ENCODE data around the gene TNIK. TPM values are rescaled to one million over a fixed set of nuclear protein-coding genes. Genes with fewer than 3 reads are reported as not detected.

TNIK gene
- total and polyA plus RNA-seq, 2 of the 4 experiments (the other 2 are of a cell fraction) = 3.4 to 6.3 TPM

GRCh38 chr3:171348121-171348520 lies 112.1 kb downstream of the TNIK start:
- Histone ChIP-seq H3K9ac (ENCODE audit: low read depth, low read length) (no peak overlapping the region), H3K4me2 (ENCODE audit: low read depth, low read length) (no peak overlapping the region), H3K9me3 (ENCODE audit: control insufficient read depth, insufficient read depth, low read length) (no peaks in the 10 kb centered on the region), H3K4me3 (ENCODE audit: insufficient read depth, low read depth, low read length) (no peak overlapping the region), H2BK20ac (ENCODE audit: low read depth, low read length) (no peak overlapping the region), H3K79me1 (ENCODE audit: low read depth in 1 of 2, low read length in 2 of 2) (no peaks in the 10 kb centered on the region), H2AK9ac (replicated peaks; ENCODE audit: low read depth, low read length, poor library complexity) (no peak overlapping the region), H4K5ac (ENCODE audit: low read depth, low read length) (no peak overlapping the region), H3K27me3 (ENCODE audit: control insufficient read depth, insufficient read depth, low read length) (no peaks in the 10 kb centered on the region), H2BK5ac (ENCODE audit: low read depth, low read length, poor library complexity, severe bottlenecking) (no peak overlapping the region), H3K4me1 (ENCODE audit: control insufficient read depth, insufficient read depth, low read length) (peaks cover 3% of the 10 kb centered on the region), H3K56ac (ENCODE audit: extremely low read depth, insufficient read depth, low read length) (no peak overlapping the region), H3K23ac (ENCODE audit: low read depth, low read length) (no peak overlapping the region), H3K27ac (ENCODE audit: insufficient read depth, low read length) (no peak overlapping the region), H2AFZ (replicated peaks; ENCODE audit: low read length, poor library complexity) (no peak overlapping the region), H3K4ac (ENCODE audit: low read depth, low read length) (no peak overlapping the region), H3K36me3 (ENCODE audit: control insufficient read depth, insufficient read depth, low read length) (no peaks in the 10 kb centered on the region), H2AK5ac (ENCODE audit: low read depth, low read length) (no peak overlapping the region), H2BK120ac (ENCODE audit: low read depth, low read length) (no peak overlapping the region), H3K14ac (replicated peaks; ENCODE audit: low read depth, low read length) (no peak overlapping the region), H3K18ac (ENCODE audit: low read depth, low read length) (no peak overlapping the region), H4K91ac (ENCODE audit: insufficient read depth, low read depth, low read length) (no peak overlapping the region), H4K20me1 (ENCODE audit: insufficient read depth, low read length) (no peaks in the 10 kb centered on the region), H4K8ac (ENCODE audit: low read depth in 2 of 2, low read length in 2 of 2) (no peak overlapping the region), H2BK15ac (ENCODE audit: low read depth, low read length) (no peak overlapping the region), H3K9me1 (ENCODE audit: insufficient read depth, low read length) (0 out of 2 replicates have a peak, but pooled peaks cover 3% of the 10 kb centered on the region)
- dilution Hi-C loops (cut with HindIII; ENCODE audit: low sequenced_read_pairs, unreplicated experiment) (no loop called here), intact Hi-C loops (cut with micrococcal nuclease) (no loop called here), in situ Hi-C loops (cut with MboI; ENCODE audit: low sequenced_read_pairs) (no loop called here)
- CTCF ChIA-PET = no interaction called here
- POLR2A ChIA-PET (ENCODE audit: unreplicated experiment) = no interaction called here
- TF ChIP-seq RCOR1 (IDR thresholded peaks at IDR 0.05; ENCODE audit: insufficient replicate concordance, low read length) = no peak
- no peak for TF ChIP-seq RAD21 (IDR thresholded peaks at IDR 0.05; ENCODE audit: low read length)
- TF ChIP-seq MAZ (IDR thresholded peaks at IDR 0.05; ENCODE audit: borderline replicate concordance, low read depth, low read length) = no peak
- no peak for TF ChIP-seq CEBPB (IDR thresholded peaks at IDR 0.05; ENCODE audit: low read depth, low read length)
- no peak for TF ChIP-seq SMC3 (IDR thresholded peaks at IDR 0.05; ENCODE audit: low read depth, low read length)
- no peak for TF ChIP-seq FOS (IDR thresholded peaks at IDR 0.05; ENCODE audit: low read depth, low read length)
- TF ChIP-seq POLR2A (IDR thresholded peaks at IDR 0.05; ENCODE audit: low read depth, low read length) = no peak
- no peak for TF ChIP-seq BHLHE40 (IDR thresholded peaks at IDR 0.05; ENCODE audit: low read depth, low read length)
- no peak for TF ChIP-seq ELK1 (IDR thresholded peaks at IDR 0.05; ENCODE audit: borderline replicate concordance, low read depth, low read length)
- TF ChIP-seq RFX5 (IDR thresholded peaks at IDR 0.05; ENCODE audit: low read depth, low read length) = no peak
- TF ChIP-seq MXI1 (IDR thresholded peaks at IDR 0.05; ENCODE audit: borderline replicate concordance, low read depth, low read length) = no peak
- TF ChIP-seq MAFK (IDR thresholded peaks at IDR 0.05; ENCODE audit: low read depth, low read length) = no peak
- TF ChIP-seq NFE2L2 (IDR thresholded peaks at IDR 0.05; ENCODE audit: low read depth, low read length) = no peak
- no peak for TF ChIP-seq CHD1 (IDR thresholded peaks at IDR 0.05; ENCODE audit: low read depth, low read length)
- TF ChIP-seq CTCF (conservative IDR thresholded peaks at IDR 0.05; ENCODE audit: low read depth, low read length) = no peak
- no peak for TF ChIP-seq USF2 (IDR thresholded peaks at IDR 0.05; ENCODE audit: low read depth, low read length)
- WGBS, 2 experiments (ENCODE audit: extremely low coverage in 2 of 2, insufficient read length in 1 of 2) = no CpG with 5 or more reads among the region's 4 CpGs
- ATAC-seq (ENCODE audit: low read depth) (no peak), DNase-seq (no peak)
- BruUV-seq (replicated peaks) = no TSS peak

All from IMR-90 (cell line).